ENCODE measurements around the gene TSKU.

GRCh38 chr11:76772100-76772782, 10.9 kb upstream of the TSKU start:
- TF ChIP-seq EZH2phosphoT487 (IDR thresholded peaks at IDR 0.05; ENCODE audit: borderline replicate concordance, low read depth, low read length), result no peak
- TF ChIP-seq, protein P1, sequence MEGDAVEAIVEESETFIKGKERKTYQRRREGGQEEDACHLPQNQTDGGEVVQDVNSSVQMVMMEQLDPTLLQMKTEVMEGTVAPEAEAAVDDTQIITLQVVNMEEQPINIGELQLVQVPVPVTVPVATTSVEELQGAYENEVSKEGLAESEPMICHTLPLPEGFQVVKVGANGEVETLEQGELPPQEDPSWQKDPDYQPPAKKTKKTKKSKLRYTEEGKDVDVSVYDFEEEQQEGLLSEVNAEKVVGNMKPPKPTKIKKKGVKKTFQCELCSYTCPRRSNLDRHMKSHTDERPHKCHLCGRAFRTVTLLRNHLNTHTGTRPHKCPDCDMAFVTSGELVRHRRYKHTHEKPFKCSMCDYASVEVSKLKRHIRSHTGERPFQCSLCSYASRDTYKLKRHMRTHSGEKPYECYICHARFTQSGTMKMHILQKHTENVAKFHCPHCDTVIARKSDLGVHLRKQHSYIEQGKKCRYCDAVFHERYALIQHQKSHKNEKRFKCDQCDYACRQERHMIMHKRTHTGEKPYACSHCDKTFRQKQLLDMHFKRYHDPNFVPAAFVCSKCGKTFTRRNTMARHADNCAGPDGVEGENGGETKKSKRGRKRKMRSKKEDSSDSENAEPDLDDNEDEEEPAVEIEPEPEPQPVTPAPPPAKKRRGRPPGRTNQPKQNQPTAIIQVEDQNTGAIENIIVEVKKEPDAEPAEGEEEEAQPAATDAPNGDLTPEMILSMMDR (conservative IDR thresholded peaks at IDR 0.05; ENCODE audit: low read length), result no peak

All from OCI-LY7 (cell line).